Heart left ventricle (tissue), 13 donors: ENCODE measurements around the gene KIF26B.

Source experiments
- CTCF ChIP-seq, 12 donors: fragments of 200-600 bp; sonication (generic) in 4 of 12; IDR thresholded peaks; one replicate each; pipeline versions ENCODE4 v1.5.0 to v1.8.0; 2018 to 2022; ENCODE audit warnings: antibody characterized with exemption in 12 of 12, mild to moderate bottlenecking in 5 of 12
- POLR2A ChIP-seq, 2 donors: fragments of 450-650 bp; IDR thresholded peaks; one replicate each; pipeline ENCODE4 v1.6.1; 2017; ENCODE audit warnings: antibody characterized with exemption in 2 of 2, mild to moderate bottlenecking in 2 of 2, moderate library complexity in 2 of 2
- donor health status: ischemic (EF 13 %, LVEDD 7.1; RV severe dilation, severe dysfunction).
- donor health status: DM: no; HTN: yes; CAD: no.
- donor health status: DM: no; HTN: no; CAD: no.
- donor health status: ischemic (EF 25% LVEDD 6.9; RV normal size, moderate dysfunction).
- donor health status: ischemic (EF 25% LVEDD 5.7; RV mildly dilated, moderate dysfunction).
- donor health status: ischemic (EF 35%, LVEDD 5.7; RV mildly dilated, moderate dysfunction).
- donor health status: nonischemic (EF 11% LVEDD 7.7; RV severe dilation, severe dysfunction).
- donor health status: DM: yes; HTN: yes; CAD: no.
- donor health status: PGD.
- donor health status: ischemic (EF 29% LVEDD 5.4; RV normal size, mild dysfunction).
- donor health status: nonischemic (EF 23%, LVEDD 6.1; RV moderate dilation, normal function).

- TF ChIP-seq POLR2A (IDR thresholded peaks at IDR 0.05), result no peak
- no peak for TF ChIP-seq CTCF (IDR thresholded peaks at IDR 0.05)
Measured at GRCh38 chr1:245671349-245671748, 516.6 kb downstream of the KIF26B start.
